Testis (tissue), 2 donors: Measurements from ENCODE around the gene DPEP1.

Experiments used
- POLR2A ChIP-seq: fragments of 450-650 bp; IDR thresholded peaks from one replicate; pipeline ENCODE4 v1.6.1; 2017; ENCODE audit warnings: antibody characterized with exemption, mild to moderate bottlenecking, moderate library complexity
- TF ChIP-seq, protein P1 (sequence below), 3 experiments: fragments of 450-650 bp in 2 of 3; fragments of 200-600 bp in 1 of 3; sonication (generic) in 1 of 3; IDR thresholded peaks; one replicate each; pipeline ENCODE4 v1.5.1; 2016 to 2019; ENCODE audit warnings: antibody characterized with exemption in 3 of 3, mild to moderate bottlenecking in 2 of 3, moderate library complexity in 1 of 3

- TF ChIP-seq, protein P1, sequence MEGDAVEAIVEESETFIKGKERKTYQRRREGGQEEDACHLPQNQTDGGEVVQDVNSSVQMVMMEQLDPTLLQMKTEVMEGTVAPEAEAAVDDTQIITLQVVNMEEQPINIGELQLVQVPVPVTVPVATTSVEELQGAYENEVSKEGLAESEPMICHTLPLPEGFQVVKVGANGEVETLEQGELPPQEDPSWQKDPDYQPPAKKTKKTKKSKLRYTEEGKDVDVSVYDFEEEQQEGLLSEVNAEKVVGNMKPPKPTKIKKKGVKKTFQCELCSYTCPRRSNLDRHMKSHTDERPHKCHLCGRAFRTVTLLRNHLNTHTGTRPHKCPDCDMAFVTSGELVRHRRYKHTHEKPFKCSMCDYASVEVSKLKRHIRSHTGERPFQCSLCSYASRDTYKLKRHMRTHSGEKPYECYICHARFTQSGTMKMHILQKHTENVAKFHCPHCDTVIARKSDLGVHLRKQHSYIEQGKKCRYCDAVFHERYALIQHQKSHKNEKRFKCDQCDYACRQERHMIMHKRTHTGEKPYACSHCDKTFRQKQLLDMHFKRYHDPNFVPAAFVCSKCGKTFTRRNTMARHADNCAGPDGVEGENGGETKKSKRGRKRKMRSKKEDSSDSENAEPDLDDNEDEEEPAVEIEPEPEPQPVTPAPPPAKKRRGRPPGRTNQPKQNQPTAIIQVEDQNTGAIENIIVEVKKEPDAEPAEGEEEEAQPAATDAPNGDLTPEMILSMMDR (IDR thresholded peaks at IDR 0.05): no peak
- no peak for TF ChIP-seq POLR2A
Observed at GRCh38 chr16:89583895-89584644, 29.4 kb upstream of the DPEP1 start.
